Hepatocyte (in vitro differentiated cells): ENCODE results near the gene CDH4.

Source experiments
- CTCF ChIP-seq: fragments of 200-600 bp; sonication (generic); IDR thresholded peaks from 2 replicates; pipeline ENCODE4 v1.5.1; 2016; ENCODE audit warnings: antibody characterized with exemption, mild to moderate bottlenecking; ENCODE audit not compliant: poor library complexity
- EZH2phosphoT487 ChIP-seq: fragments of 200-600 bp; sonication (generic); IDR thresholded peaks from one replicate; pipeline ENCODE4 v1.6.1; 2018; ENCODE audit warnings: antibody characterized with exemption, mild to moderate bottlenecking, low read depth, moderate library complexity; ENCODE audit not compliant: unreplicated experiment, severe bottlenecking

DNA sequence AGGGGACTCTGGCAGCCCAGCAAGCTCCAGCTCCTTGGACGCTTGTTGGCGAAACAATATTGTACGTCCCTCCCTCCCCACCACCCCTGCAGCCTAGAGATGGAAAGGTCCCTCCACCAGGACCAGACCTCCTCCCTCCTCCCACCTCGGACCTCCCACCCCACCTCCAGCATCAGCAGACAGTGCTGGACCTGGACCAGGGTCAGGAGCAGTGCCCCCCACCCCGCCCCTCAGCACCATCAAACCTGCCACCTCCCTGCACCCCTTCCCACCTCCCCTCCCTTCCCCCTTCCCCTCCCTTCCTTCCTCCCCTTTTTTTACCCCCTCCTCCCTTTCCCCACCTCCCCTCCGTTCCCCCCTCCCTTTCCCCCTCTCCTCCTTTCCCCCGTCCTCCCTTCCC lies 715.2 kb downstream of the CDH4 start:
- TF ChIP-seq CTCF (no peak), EZH2phosphoT487 (no peak)
